ENCODE data around the gene CSRP2.

CSRP2 gene

GRCh38 chr12:76908303-76909017, 29.6 kb upstream of the CSRP2 start:
- TF ChIP-seq CTCF (conservative IDR thresholded peaks at IDR 0.05; ENCODE audit: control insufficient read depth, insufficient read depth, low read depth, low read length), result no peak
- DNase-seq (ENCODE audit: low read depth), result no peak
- no peak overlapping the region for H3K4me3 ChIP-seq (ENCODE audit: control insufficient read depth, low read depth, low read length)

- TF ChIP-seq CTCF (conservative IDR thresholded peaks at IDR 0.05; ENCODE audit: control insufficient read depth, insufficient read depth, low read depth, low read length), result no peak
- no peak for DNase-seq (ENCODE audit: low read depth)
- no peak overlapping the region for H3K4me3 ChIP-seq (ENCODE audit: control insufficient read depth, low read depth, low read length)
These were observed 23.0 kb upstream of the CSRP2 start for GRCh38 chr12:76901628-76902380.

- H3K4me3 ChIP-seq (ENCODE audit: control insufficient read depth, low read depth, low read length), result no peak overlapping the region
- DNase-seq (ENCODE audit: low read depth), result no peak
- no peak for TF ChIP-seq CTCF (conservative IDR thresholded peaks at IDR 0.05; ENCODE audit: control insufficient read depth, insufficient read depth, low read depth, low read length)
These were observed 20.7 kb upstream of the CSRP2 start for GRCh38 chr12:76899522-76899921.

- TF ChIP-seq CTCF (conservative IDR thresholded peaks at IDR 0.05; ENCODE audit: control insufficient read depth, insufficient read depth, low read depth, low read length), result no peak
- no peak for DNase-seq (ENCODE audit: low read depth)
- H3K4me3 ChIP-seq (ENCODE audit: control insufficient read depth, low read depth, low read length), result no peak overlapping the region
These were observed 19.6 kb upstream of the CSRP2 start for GRCh38 chr12:76898442-76898841.

- DNase-seq (ENCODE audit: low read depth), result no peak
- TF ChIP-seq CTCF (conservative IDR thresholded peaks at IDR 0.05; ENCODE audit: control insufficient read depth, insufficient read depth, low read depth, low read length), result no peak
- H3K4me3 ChIP-seq (ENCODE audit: control insufficient read depth, low read depth, low read length), result no peak overlapping the region
These were observed 17.5 kb upstream of the CSRP2 start for GRCh38 chr12:76896274-76896673.

- no peak for DNase-seq (ENCODE audit: low read depth)
- no peak for TF ChIP-seq CTCF (conservative IDR thresholded peaks at IDR 0.05; ENCODE audit: control insufficient read depth, insufficient read depth, low read depth, low read length)
- no peak overlapping the region for H3K4me3 ChIP-seq (ENCODE audit: control insufficient read depth, low read depth, low read length)
These were observed 17.0 kb upstream of the CSRP2 start for GRCh38 chr12:76895796-76896195.

Measured in fibroblast of mammary gland (primary cell).